IPS-18c (cell line): ENCODE measurements around the gene OR10H3.

ENCODE experiments used
- H3K4me3 ChIP-seq: 2 replicates; pipeline ENCODE4 v1.7.0; 2013; ENCODE audit warnings: low read depth, mild to moderate bottlenecking, low read length, moderate library complexity; ENCODE audit not compliant: insufficient read depth
- H3K9me3 ChIP-seq: one replicate; pipeline ENCODE4 v1.6.1; 2013; ENCODE audit warnings: mild to moderate bottlenecking, low read length, moderate library complexity; ENCODE audit not compliant: control insufficient read depth, insufficient read depth

Gene OR10H3, protein sequence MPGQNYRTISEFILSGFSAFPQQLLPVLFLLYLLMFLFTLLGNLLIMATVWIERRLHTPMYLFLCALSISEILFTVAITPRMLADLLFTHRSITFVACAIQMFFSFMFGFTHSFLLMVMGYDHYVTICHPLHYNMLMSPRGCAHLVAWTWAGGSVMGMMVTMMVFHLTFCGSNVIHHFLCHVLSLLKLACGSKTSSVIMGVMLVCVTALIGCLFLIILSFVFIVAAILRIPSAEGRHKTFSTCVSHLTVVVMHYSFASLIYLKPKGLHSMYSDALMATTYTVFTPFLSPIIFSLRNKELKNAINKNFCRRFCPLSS

DNA sequence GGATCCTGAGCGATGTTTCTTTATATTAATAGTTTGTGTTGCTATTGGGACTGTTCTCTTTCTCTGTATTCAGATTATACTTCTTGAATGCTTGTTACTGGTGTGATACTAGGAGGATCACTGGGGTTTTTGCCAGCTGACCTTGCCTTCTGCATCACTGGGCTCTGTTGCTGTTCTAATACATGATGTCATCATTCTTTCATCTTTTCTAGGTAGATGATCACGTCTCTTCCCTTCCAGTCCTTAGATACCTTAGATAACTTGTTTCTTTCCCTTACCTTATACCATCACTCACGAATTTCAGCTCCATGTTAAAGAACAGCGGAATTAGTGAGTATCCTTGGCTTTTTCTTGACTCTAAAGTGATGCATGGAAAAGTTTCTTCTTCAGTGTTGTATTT lies at the start of gene OR10H3:
OR10H3 (plus strand) TSS at position 264 of the 400 bp plus-strand sequence. CDS start 3,408 bp downstream, outside the sequence.
- H3K4me3 ChIP-seq: no peak within 1 kb of the TSS
- peaks cover 16% of the 10 kb centered on the region for H3K9me3 ChIP-seq

DNA sequence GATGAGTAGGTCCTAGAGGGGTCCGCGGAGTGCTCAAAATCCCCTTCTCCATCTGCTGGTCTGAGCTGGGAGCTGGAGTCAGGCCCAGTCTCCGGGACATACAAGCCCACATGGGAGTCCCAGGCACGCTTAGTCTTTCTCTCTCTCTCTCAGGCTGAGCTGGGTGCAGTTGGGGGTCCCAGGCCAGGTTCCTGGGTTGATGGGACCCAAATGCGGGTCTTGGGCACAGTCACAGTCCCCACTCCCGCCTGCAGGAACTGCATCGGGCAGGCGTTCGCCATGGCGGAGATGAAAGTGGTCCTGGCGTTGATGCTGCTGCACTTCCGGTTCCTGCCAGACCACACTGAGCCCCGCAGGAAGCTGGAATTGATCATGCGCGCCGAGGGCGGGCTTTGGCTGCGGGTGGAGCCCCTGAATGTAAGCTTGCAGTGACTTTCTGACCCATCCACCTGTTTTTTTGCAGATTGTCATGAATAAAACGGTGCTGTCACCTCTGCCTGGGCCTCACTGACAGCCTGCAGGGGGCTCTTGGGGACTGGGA lies 41.1 kb upstream of the OR10H3 start:
- Histone ChIP-seq H3K9me3 (peaks cover 6% of the 10 kb centered on the region), H3K4me3 (no peak overlapping the region)

DNA sequence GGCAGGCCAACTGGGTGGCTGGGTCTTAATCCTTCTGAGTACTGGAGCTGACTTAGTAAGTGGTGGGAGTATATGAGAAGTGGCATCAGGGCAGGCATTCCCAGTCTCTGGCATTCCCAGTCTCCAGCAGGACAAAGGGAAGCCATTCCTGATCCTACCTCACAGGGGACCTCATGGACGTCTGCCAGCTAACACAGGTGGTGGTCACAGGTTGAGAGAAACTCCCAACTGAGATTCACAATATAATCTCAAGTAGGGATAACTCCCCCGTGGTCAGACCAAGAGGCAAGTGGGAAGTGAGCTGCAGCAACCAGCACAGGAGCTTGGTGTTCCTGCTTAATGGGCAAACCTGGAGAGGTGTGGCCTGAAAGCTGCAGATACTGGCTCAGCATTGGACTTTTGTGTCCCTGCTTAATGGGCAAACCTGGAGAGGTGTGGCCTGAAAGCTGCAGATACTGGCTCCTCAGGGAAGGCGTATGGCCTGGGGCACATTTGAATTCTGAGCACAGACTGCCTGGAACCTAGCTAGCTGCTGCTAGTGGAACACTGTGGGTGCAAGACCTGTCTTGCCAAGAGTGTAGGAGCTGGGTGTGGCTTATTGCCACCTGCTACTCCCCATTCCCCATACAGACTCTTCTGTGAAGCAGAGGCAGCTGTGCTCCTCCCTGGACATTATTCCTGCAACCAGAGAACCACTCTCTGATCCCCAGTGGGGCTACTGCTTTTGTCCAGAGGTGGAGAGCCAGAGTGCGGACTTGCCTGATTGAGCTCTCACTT lies 35.8 kb upstream of the OR10H3 start:
- peaks cover 2% of the 10 kb centered on the region for H3K9me3 ChIP-seq
- H3K4me3 ChIP-seq: no peak overlapping the region

DNA sequence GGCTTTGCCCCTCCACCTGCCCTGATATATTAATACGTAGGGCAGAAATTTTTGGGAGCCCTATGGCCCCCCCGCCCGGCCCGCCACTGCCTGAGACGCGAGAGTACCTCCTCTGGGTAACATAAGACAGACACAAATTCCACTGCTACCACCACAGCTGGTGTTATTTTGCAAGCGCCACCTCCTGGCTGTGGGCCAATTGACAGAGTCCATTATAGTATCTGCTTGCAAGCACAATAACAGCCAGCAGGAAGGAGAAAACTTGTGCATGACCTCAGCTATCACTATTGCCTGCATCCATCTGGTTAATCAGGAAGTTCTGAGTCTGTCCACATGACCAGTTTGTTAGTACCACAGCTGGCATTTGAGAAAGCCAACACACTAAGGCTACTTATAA lies 35.3 kb upstream of the OR10H3 start:
- Histone ChIP-seq H3K9me3 (peaks cover 1% of the 10 kb centered on the region), H3K4me3 (no peak overlapping the region)

DNA sequence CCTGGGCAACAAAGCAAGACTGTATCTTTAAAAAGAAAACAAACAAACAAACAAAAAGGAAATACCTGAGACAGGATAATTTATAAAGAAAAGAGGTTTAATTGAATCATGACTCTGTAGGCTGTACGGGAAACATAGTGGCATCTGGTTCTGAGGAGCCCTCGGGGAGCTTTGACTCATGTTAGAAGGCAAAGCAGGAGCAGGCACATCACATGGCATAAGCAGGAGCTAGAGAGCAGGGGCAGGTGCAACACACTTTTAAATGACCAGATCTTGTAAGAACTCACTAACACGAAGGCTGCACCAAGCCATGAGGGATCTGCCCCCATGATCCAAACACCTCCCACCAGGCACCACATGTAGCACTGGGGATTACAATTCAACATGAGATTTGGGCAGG lies 23.1 kb upstream of the OR10H3 start:
- no peak overlapping the region for H3K4me3 ChIP-seq
- H3K9me3 ChIP-seq: peaks cover 3% of the 10 kb centered on the region

DNA sequence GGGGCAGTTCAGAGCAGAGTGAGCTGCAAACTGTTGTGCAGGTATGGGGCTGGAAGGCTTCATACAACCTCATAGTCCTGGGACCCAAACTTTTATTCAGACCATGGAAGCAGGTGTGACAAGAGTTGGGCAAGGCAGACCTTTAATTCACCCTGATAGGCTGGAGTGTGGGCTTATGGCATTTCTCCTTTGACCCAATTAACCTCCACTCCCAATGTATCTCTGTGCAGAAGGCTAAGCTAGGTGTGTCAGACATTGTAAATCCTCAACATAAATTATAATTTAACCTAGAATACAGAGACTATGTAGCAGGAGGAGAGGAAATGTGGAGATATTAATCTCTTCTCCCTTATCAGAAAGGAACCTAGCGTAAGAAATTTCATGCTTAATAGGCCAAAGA lies 22.1 kb upstream of the OR10H3 start:
- no peak overlapping the region for H3K4me3 ChIP-seq
- H3K9me3 ChIP-seq: peaks cover 3% of the 10 kb centered on the region

DNA sequence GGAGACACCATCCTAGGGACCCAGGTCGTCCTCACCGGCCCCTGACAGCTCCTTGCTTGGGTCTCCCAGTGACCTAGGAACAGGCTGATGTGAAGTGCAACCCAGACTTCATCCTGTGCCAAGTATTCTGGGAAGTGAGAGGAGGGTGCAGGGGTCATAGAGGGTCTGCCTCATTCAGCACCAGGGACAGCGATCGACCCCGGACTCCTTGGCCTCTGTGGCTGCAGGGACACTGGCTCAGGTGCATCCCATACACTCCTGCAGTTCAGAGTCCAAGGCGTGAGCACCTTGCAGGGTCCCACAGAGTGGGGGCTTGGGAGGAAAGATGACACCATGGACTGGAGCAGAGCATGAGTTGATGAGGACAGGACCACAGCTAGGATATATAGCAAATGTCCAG lies 20.0 kb upstream of the OR10H3 start:
- Histone ChIP-seq H3K4me3 (no peak overlapping the region), H3K9me3 (peaks cover 3% of the 10 kb centered on the region)

GRCh38 chr19:15721268-15721667 lies 16.5 kb upstream of the OR10H3 start:
- peaks cover 7% of the 10 kb centered on the region for H3K9me3 ChIP-seq
- no peak overlapping the region for H3K4me3 ChIP-seq

- H3K9me3 ChIP-seq: peaks cover 8% of the 10 kb centered on the region
- no peak overlapping the region for H3K4me3 ChIP-seq
Observed at GRCh38 chr19:15722956-15723355, 14.8 kb upstream of the OR10H3 start.

DNA sequence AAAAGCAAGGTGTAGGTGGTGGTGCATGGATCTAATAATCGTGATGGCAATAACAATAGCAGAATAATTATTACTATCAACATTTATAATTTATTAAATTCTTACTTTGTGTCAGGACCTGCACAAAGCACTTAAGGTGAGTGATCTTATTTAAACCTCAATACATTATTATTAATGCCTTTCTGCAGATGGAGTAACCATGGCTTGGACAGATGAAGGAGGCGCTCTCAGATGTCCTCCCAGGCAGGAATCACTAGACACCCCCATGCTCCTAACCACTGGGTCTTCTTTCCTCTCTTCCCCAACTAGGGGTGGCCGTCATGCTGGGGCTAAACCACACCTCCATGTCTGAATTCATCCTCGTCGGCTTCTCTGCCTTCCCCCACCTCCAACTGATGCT lies 10.1 kb upstream of the OR10H3 start, which contains the start of gene OR10H2:
OR10H2 (plus strand) TSS at position 301 of the 400 bp plus-strand sequence; CDS start at position 321, 20 bp downstream.
- Histone ChIP-seq H3K4me3 (no peak within 1 kb of the TSS), H3K9me3 (peaks cover 14% of the 10 kb centered on the region)

- Histone ChIP-seq H3K9me3 (peaks cover 18% of the 10 kb centered on the region), H3K4me3 (no peak overlapping the region)
Observed at GRCh38 chr19:15730538-15730937, 7.2 kb upstream of the OR10H3 start.

- Histone ChIP-seq H3K4me3 (no peak overlapping the region), H3K9me3 (peaks cover 11% of the 10 kb centered on the region)
Observed at GRCh38 chr19:15732388-15732787, 5.4 kb upstream of the OR10H3 start.

GRCh38 chr19:15733895-15734294 lies 3.9 kb upstream of the OR10H3 start:
- no peak overlapping the region for H3K4me3 ChIP-seq
- peaks cover 8% of the 10 kb centered on the region for H3K9me3 ChIP-seq

GRCh38 chr19:15740785-15741184 lies 3.0 kb downstream of the OR10H3 start:
- Histone ChIP-seq H3K4me3 (no peak overlapping the region), H3K9me3 (peaks cover 11% of the 10 kb centered on the region)

- H3K9me3 ChIP-seq: no peaks in the 10 kb centered on the region
- no peak overlapping the region for H3K4me3 ChIP-seq
Observed at GRCh38 chr19:15748239-15748638, 10.5 kb downstream of the OR10H3 start.

GRCh38 chr19:15758379-15758778 lies 20.6 kb downstream of the OR10H3 start:
- peaks cover 7% of the 10 kb centered on the region for H3K9me3 ChIP-seq
- no peak overlapping the region for H3K4me3 ChIP-seq

DNA sequence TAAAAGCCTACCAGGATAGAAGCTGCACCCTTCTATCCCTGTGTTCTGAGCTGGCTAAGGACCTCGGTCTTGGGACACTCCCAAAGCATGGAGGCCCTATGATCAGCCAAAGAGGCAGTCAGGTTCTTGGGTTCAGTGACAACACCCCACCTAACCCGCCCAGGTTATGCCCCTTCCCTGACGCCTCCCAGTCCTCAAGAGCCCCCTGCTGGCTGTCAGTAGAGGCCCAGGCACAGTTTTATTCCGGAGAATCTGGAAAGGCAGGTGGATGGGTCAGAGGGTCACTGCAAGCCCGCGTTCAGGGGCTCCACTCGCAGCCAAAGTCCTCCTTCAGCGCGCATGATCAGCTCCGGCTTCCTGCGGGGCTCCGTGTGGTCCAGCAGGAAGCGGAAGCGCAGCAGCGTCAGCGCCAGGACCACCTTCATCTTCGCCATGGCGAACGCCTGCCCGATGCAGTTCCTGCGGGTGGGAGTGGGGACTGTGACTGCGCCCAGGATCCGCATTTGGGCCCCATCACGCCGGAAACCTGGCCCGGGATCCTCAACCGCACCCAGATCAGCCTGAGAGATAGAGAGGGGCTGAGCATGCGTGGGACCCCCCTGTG lies 22.3 kb downstream of the OR10H3 start:
- peaks cover 7% of the 10 kb centered on the region for H3K9me3 ChIP-seq

DNA sequence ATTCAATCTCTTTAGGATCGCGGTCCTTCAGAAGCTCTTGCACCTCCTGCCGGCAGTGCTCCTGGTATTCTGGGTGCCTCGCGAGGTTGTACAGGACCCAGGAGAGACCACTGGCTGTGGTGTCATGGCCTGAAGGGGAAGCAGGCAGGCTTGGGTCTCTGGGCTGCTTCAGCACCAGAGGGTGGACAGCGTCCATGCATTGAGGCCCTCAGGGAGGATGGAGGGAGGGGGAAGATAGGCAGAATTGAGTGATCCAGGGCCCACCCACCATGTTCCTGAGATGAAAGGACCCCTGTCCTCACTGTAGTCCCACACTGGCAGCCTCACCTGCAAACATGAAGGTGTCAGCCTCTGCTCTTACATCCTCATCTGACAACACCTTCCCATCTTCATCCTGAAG lies 31.8 kb downstream of the OR10H3 start:
- Histone ChIP-seq H3K9me3 (peaks cover 9% of the 10 kb centered on the region), H3K4me3 (no peak overlapping the region; the same call in 1 of the 2 replicates)

More for the DNA sequence above, 22.3 kb downstream of the OR10H3 start:
- no peak overlapping the region for H3K4me3 ChIP-seq
